ENCODE data around the gene IL18RAP.

IL18RAP gene

DNA sequence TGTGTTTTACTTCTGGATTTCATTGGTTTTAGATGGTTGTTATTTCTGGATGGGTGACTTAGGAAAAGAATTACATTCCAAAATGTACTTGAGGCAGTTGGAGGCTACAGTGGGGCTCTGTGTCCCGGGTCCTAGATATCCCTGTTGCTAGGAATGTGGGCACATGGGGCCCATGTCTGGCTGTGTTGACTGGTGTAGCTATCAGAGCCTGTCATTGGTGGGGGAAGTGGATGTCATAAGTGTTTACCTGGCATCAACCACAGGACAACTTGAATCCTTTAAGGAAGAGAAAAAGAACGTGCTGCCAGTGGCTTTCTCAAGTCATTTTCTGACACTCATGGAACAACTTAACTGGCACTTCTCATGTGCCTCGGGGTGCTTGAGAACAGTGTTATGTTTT lies 37.0 kb upstream of the IL18RAP start:
- TF ChIP-seq, protein P1, sequence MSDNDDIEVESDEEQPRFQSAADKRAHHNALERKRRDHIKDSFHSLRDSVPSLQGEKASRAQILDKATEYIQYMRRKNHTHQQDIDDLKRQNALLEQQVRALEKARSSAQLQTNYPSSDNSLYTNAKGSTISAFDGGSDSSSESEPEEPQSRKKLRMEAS (IDR thresholded peaks at IDR 0.05): no peak
- no peak for TF ChIP-seq NFIC (IDR thresholded peaks at IDR 0.05)

DNA sequence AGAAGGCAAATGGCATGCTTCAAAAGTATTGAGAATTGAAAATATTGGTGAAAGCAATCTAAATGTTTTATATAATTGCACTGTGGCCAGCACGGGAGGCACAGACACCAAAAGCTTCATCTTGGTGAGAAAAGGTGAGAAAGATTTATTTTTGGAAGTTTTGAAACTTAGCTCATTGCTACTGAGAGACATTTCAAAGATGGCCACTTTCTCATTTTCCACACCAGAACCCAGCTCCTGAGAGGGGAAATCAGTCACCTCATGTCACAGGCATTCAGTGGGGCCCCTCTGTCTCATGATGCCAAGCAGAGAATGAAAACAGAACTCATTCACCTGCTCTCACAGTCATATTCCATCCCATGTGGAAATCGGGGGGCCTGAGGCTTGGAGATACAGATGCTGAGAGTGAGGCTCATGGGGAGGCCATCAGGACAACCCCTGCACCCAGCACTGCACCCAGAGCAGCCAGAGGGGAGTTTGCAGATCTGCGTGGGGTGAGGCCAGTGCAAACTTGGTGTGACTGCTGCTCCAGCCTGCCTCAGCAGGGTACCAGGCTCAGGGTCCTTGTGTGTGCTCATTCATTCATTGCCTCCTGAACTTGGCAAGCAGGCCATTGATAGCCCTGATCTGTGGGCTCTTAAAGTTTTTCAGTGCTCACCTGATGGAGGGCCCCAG lies 36.0 kb upstream of the IL18RAP start:
- TF ChIP-seq FOXM1 (IDR thresholded peaks at IDR 0.05; ENCODE audit: borderline replicate concordance, low read depth): no peak
- no peak for TF ChIP-seq ZBTB7A (IDR thresholded peaks at IDR 0.05; ENCODE audit: low read depth)
- no peak for TF ChIP-seq TAF1 (IDR thresholded peaks at IDR 0.05; ENCODE audit: low read depth)
- TF ChIP-seq RAD21 (IDR thresholded peaks at IDR 0.05; ENCODE audit: low read depth): no peak
- TF ChIP-seq, protein P2, sequence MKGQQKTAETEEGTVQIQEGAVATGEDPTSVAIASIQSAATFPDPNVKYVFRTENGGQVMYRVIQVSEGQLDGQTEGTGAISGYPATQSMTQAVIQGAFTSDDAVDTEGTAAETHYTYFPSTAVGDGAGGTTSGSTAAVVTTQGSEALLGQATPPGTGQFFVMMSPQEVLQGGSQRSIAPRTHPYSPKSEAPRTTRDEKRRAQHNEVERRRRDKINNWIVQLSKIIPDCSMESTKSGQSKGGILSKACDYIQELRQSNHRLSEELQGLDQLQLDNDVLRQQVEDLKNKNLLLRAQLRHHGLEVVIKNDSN (IDR thresholded peaks at IDR 0.05): no peak
- TF ChIP-seq, protein P1 (IDR thresholded peaks at IDR 0.05): no peak
- no peak for TF ChIP-seq YY1 (IDR thresholded peaks at IDR 0.05; ENCODE audit: low read depth)
- TF ChIP-seq CREB1 (IDR thresholded peaks at IDR 0.05; ENCODE audit: low read depth): no peak
- no peak for TF ChIP-seq EGR1 (IDR thresholded peaks at IDR 0.05)
- no peak for TF ChIP-seq CEBPB (IDR thresholded peaks at IDR 0.05)
- no peak for TF ChIP-seq EP300 (IDR thresholded peaks at IDR 0.05; ENCODE audit: borderline replicate concordance)
- TF ChIP-seq TEAD4 (IDR thresholded peaks at IDR 0.05): no peak
- TF ChIP-seq NFIC (IDR thresholded peaks at IDR 0.05): no peak
- TF ChIP-seq, protein P3, sequence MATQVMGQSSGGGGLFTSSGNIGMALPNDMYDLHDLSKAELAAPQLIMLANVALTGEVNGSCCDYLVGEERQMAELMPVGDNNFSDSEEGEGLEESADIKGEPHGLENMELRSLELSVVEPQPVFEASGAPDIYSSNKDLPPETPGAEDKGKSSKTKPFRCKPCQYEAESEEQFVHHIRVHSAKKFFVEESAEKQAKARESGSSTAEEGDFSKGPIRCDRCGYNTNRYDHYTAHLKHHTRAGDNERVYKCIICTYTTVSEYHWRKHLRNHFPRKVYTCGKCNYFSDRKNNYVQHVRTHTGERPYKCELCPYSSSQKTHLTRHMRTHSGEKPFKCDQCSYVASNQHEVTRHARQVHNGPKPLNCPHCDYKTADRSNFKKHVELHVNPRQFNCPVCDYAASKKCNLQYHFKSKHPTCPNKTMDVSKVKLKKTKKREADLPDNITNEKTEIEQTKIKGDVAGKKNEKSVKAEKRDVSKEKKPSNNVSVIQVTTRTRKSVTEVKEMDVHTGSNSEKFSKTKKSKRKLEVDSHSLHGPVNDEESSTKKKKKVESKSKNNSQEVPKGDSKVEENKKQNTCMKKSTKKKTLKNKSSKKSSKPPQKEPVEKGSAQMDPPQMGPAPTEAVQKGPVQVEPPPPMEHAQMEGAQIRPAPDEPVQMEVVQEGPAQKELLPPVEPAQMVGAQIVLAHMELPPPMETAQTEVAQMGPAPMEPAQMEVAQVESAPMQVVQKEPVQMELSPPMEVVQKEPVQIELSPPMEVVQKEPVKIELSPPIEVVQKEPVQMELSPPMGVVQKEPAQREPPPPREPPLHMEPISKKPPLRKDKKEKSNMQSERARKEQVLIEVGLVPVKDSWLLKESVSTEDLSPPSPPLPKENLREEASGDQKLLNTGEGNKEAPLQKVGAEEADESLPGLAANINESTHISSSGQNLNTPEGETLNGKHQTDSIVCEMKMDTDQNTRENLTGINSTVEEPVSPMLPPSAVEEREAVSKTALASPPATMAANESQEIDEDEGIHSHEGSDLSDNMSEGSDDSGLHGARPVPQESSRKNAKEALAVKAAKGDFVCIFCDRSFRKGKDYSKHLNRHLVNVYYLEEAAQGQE (IDR thresholded peaks at IDR 0.05; ENCODE audit: low read depth): no peak
- TF ChIP-seq TCF12 (IDR thresholded peaks at IDR 0.05; ENCODE audit: low read depth): no peak

DNA sequence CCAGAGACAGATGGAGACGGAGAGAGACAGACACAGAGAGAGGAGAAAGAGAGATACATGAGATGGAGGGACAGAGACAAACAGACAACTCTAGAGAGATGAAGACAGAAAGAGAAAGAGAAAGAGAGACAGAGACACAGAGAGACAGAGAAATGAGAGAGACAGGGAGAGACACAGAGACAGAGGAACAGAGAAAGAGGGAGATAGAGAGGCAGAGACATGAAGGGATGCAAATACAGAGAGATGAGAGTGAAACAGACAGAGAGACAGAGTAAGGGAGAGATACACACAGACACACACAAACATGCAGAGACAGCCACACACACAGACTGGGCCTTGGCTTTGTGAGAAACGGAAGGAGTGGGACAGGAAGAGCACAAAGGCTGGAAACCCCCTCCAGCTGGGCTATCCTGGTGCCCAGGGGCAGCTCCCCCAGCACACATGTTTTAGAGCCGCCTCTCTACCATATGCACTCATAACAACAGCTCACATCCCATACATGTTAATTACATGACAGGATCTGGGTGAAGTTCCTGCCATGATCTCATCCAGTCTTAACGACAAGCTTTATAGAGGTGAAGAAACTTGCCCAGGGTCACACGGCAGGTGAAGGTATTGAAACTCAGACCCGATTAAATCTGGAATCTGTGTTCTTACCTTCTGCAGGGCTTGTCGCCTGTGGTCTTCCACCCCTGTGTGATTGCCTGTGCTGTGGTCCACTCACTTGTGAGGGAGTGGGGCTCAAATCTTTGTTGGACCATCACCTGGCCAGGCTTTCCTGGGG lies 35.0 kb upstream of the IL18RAP start:
- TF ChIP-seq TCF12 (IDR thresholded peaks at IDR 0.05; ENCODE audit: low read depth): no peak
- no peak for TF ChIP-seq CREB1 (IDR thresholded peaks at IDR 0.05; ENCODE audit: low read depth)
- TF ChIP-seq FOXM1 (IDR thresholded peaks at IDR 0.05; ENCODE audit: borderline replicate concordance, low read depth): no peak
- TF ChIP-seq YY1 (IDR thresholded peaks at IDR 0.05; ENCODE audit: low read depth): no peak
- no peak for TF ChIP-seq ZBTB7A (IDR thresholded peaks at IDR 0.05; ENCODE audit: low read depth)
- no peak for TF ChIP-seq RAD21 (IDR thresholded peaks at IDR 0.05; ENCODE audit: low read depth)
- TF ChIP-seq CEBPB (IDR thresholded peaks at IDR 0.05): no peak
- TF ChIP-seq TAF1 (IDR thresholded peaks at IDR 0.05; ENCODE audit: low read depth): no peak
- TF ChIP-seq EGR1 (IDR thresholded peaks at IDR 0.05): no peak
- no peak for TF ChIP-seq TEAD4 (IDR thresholded peaks at IDR 0.05)
- TF ChIP-seq NFIC (IDR thresholded peaks at IDR 0.05): no peak
- no peak for TF ChIP-seq EP300 (IDR thresholded peaks at IDR 0.05; ENCODE audit: borderline replicate concordance)
- TF ChIP-seq, protein P1 (IDR thresholded peaks at IDR 0.05): no peak
- TF ChIP-seq, protein P3 (IDR thresholded peaks at IDR 0.05; ENCODE audit: low read depth): no peak
- TF ChIP-seq, protein P2 (IDR thresholded peaks at IDR 0.05): no peak

DNA sequence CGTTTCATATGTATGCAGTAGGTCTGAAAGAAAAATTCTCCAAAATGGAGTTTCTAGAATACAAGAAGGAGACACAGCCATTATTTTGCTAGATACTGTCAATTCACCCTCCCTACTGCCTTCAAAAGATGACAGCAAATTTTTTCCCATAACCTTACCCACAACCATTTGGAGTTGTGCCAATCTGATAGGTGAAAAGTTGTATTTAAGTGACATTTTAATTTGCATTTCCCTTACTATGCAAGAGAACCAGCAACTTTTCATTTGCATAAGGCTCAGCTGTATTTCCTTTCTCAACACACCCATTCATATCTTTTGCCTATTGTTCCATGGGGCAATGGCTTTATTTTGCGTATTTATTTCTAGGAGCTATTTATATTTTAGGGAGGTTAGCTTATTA lies 31.4 kb upstream of the IL18RAP start:
- no peak for TF ChIP-seq TEAD4 (IDR thresholded peaks at IDR 0.05)
- TF ChIP-seq, protein P1 (IDR thresholded peaks at IDR 0.05): no peak
- no peak for TF ChIP-seq TAF1 (IDR thresholded peaks at IDR 0.05; ENCODE audit: low read depth)
- TF ChIP-seq FOXM1 (IDR thresholded peaks at IDR 0.05; ENCODE audit: borderline replicate concordance, low read depth): no peak
- no peak for TF ChIP-seq EGR1 (IDR thresholded peaks at IDR 0.05)

DNA sequence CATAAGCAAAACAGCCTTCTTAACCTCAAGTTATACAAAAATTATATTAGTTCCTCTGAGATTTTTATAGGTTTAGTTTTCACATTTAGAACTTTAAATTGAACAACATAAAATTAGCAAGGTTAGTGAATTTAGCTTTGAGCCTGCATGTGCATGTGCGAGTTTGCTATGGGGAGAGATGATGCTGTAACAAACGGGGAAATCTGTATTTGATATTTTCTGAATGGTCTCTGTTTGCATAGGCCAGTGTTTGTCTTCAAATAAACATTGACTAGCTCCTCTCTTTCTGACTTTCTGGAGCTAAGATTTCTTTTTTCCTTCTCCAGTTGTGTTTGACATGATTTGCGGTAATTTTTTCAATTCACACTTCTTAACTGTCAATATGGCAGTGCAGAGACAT lies 30.9 kb upstream of the IL18RAP start:
- no peak for TF ChIP-seq YY1 (IDR thresholded peaks at IDR 0.05; ENCODE audit: low read depth)
- no peak for TF ChIP-seq EGR1 (IDR thresholded peaks at IDR 0.05)
- no peak for TF ChIP-seq NFIC (IDR thresholded peaks at IDR 0.05)
- TF ChIP-seq CEBPB (IDR thresholded peaks at IDR 0.05): no peak
- TF ChIP-seq ZBTB7A (IDR thresholded peaks at IDR 0.05; ENCODE audit: low read depth): no peak
- no peak for TF ChIP-seq FOXM1 (IDR thresholded peaks at IDR 0.05; ENCODE audit: borderline replicate concordance, low read depth)
- TF ChIP-seq, protein P1 (IDR thresholded peaks at IDR 0.05): no peak
- TF ChIP-seq, protein P3 (IDR thresholded peaks at IDR 0.05; ENCODE audit: low read depth): no peak
- TF ChIP-seq, protein P2 (IDR thresholded peaks at IDR 0.05): no peak
- no peak for TF ChIP-seq RAD21 (IDR thresholded peaks at IDR 0.05; ENCODE audit: low read depth)
- TF ChIP-seq TCF12 (IDR thresholded peaks at IDR 0.05; ENCODE audit: low read depth): no peak
- TF ChIP-seq CREB1 (IDR thresholded peaks at IDR 0.05; ENCODE audit: low read depth): no peak
- no peak for TF ChIP-seq TAF1 (IDR thresholded peaks at IDR 0.05; ENCODE audit: low read depth)
- TF ChIP-seq EP300 (IDR thresholded peaks at IDR 0.05; ENCODE audit: borderline replicate concordance): no peak
